ENCODE results near the gene MEIOSIN. TPM values are rescaled to one million over a fixed set of nuclear protein-coding genes. Genes with fewer than 3 reads are reported as not detected.

The MEIOSIN gene
- polyA plus RNA-seq, 1 of the 3 experiments (the other 2 are of a cell fraction): 0.03 TPM

GRCh38 chr19:45705115-45705514, 28.1 kb upstream of the MEIOSIN start (continued):
- no peak for TF ChIP-seq CTCF (IDR thresholded peaks at IDR 0.05)

GRCh38 chr19:45705710-45706415, 27.4 kb upstream of the MEIOSIN start:
- Histone ChIP-seq H3F3A (replicated peaks; ENCODE audit: insufficient read depth) (no peaks in the 10 kb centered on the region), H2AFZ (ENCODE audit: low read depth) (no peak overlapping the region), H3K27ac (ENCODE audit: low read depth in 2 of 2, low read length in 1 of 2) (no peak overlapping the region), H4K20me1 (ENCODE audit: insufficient read depth) (no peaks in the 10 kb centered on the region), H3K27me3 (ENCODE audit: insufficient read depth) (no peaks in the 10 kb centered on the region), H3K4me1 (ENCODE audit: control insufficient read depth in 1 of 2, insufficient read depth in 2 of 2, low read depth in 1 of 2, low read length in 1 of 2) (no peaks in the 10 kb centered on the region), H3K4me2 (no peak overlapping the region), H3K4me3 (ENCODE audit: low read depth in 2 of 2, low read length in 1 of 2) (no peak overlapping the region), H3K9ac (no peak overlapping the region), H3K79me2 (ENCODE audit: insufficient read depth) (0 out of 2 replicates have a peak, but pooled peaks cover 7% of the 10 kb centered on the region), H3K9me2 (no peaks in the 10 kb centered on the region), H3K9me3 (no peaks in the 10 kb centered on the region), H3K36me3 (replicated peaks in 1 of 2; ENCODE audit: control insufficient read depth in 1 of 2, insufficient read depth in 2 of 2, low read length in 1 of 2) (peaks cover 3 to 4% of the 10 kb centered on the region in 2 experiments)
- no peak for DNase-seq
- WGBS (ENCODE audit: low lambda C conversion rate): 86% methylated on average over 12 of the region's 12 CpGs
- CTCF ChIA-PET: interaction anchor here (0.6 to 8.0 kb wide), 4 partner anchors 9 to 62 kb away, joined by 3 to 70 read pairs (median 4); partner anchors contain the start of genes QPCTL and SNRPD2
- POLR2A ChIA-PET: interaction anchor here (0.6 to 1.4 kb wide), 3 partner anchors 11 to 175 kb away, joined by 3 to 4 read pairs (median 3); no protein-coding TSS in a partner anchor
- TF ChIP-seq GATA2 (CRISPR knock-in tag; IDR thresholded peaks at IDR 0.05) (no peak), ZBTB33 (IDR thresholded peaks at IDR 0.05; ENCODE audit: borderline replicate concordance, low read depth) (no peak), FOSL2 (IDR thresholded peaks at IDR 0.05; ENCODE audit: borderline replicate concordance, low read depth) (no peak), IRF3 (IDR thresholded peaks at IDR 0.05; ENCODE audit: low read depth, low read length) (no peak), RAD21 (IDR thresholded peaks at IDR 0.05; ENCODE audit: low read length) (no peak), RFX5 (IDR thresholded peaks at IDR 0.05; ENCODE audit: low read length) (no peak), YY1 (IDR thresholded peaks at IDR 0.05; ENCODE audit: low read depth) (no peak), FOXJ3 (CRISPR knock-in tag; IDR thresholded peaks at IDR 0.05) (no peak), GABPA (IDR thresholded peaks at IDR 0.05; ENCODE audit: low read depth) (no peak)

Data from SK-N-SH (cell line).